Left colon (tissue), 2 donors: ENCODE measurements around the gene SYT17. TPM values are rescaled to one million over a fixed set of nuclear protein-coding genes. Genes with fewer than 3 reads are reported as not detected.

ENCODE experiments used
- ATAC-seq: fragments of 200-7000 bp; cut with Tn5 transposase; one replicate; pipeline ENCODE4 v1.9.1; 2020; ENCODE audit warnings: mild to moderate bottlenecking, moderate library complexity
- DNase-seq, 2 donors: peaks; one replicate each; pipeline ENCODE4 v3.0.0-alpha.2; 2020
- intact Hi-C, 2 donors: fragments of 100-400 bp; cut with DNase I in 1 of 2; cut with micrococcal nuclease in 1 of 2; formaldehyde crosslinking; loops; one replicate each; pipeline versions ENCODE4 v1.11.2 to v1.14.0; 2022; cut with DNase I, micrococcal nuclease
- total RNA-seq, 2 donors: library from RNA; stranded (reverse); fragmentation: NEBNext Ultra II Directional; extraction: Animal tissue kit (Norgen Biotek cat#: 25700); gene quantifications; one replicate each; pipeline ENCODE4 v1.2.1, GENCODE V29; 2021
- donor health status: DM: no; HTN: no; CAD: no.
- donor health status: DM: yes; HTN: yes; CAD: no.

The SYT17 gene
- total RNA-seq, 2 donors from 2014 or later = 8.4 to 9.1 TPM

DNA sequence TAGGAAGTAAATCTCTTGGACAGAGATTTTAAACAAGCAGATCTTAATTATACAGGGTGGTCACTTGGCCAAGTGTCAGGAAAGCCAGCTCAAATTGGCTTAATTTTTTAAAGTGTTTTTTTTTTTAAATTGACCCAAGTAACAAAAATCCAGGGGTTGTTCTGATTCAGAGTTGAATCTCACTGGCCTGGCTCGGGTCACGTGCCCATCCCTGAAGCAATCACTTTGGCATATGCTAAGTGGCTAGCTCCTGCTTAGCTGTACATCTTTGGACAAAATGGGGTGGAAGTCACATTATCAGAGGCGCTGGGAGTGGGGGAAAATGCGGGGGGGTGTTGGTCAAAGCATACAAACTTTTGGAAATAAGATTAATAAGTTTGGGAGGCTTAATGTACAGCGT is 141.1 kb downstream of the SYT17 start:
- ATAC-seq = no peak
- no peak for DNase-seq
- intact Hi-C loops = loop anchor here in 1 of 2 donors (5.0 kb wide), 1 partner anchor 52 kb away; no protein-coding TSS in a partner anchor

GRCh38 chr16:19314718-19315425 is 146.8 kb downstream of the SYT17 start:
- DNase-seq (no peak), ATAC-seq (no peak)
- intact Hi-C loops = no loop called here

GRCh38 chr16:19315889-19316433 is 147.9 kb downstream of the SYT17 start:
- intact Hi-C loops = no loop called here
- no peak for DNase-seq
- ATAC-seq = no peak

DNA sequence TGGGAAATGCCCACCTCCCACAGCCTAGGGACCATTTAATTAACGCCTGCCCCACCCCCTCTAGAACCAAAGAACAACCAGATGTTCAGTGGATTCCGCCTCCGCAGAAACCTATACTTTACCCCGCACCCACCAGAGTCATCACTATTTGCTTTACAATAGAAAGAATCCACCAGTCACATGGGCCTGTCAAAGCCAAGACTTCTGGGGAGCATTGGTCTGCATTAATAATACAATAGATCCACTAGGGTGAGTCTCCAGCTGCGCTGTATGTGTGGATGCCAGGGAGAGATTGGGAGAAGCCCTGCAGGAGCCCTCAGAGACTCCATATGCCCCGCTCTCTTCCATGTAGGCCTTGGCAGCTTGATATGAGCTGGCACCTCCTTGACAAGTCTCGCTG is 148.8 kb downstream of the SYT17 start:
- DNase-seq (no peak), ATAC-seq (no peak)
- intact Hi-C loops = no loop called here

Other genes with a start within 250 kb of the SYT17 start
- gene SMG1, start 241.8 kb upstream of the SYT17 start, total RNA-seq = 10 to 100 TPM; 85.3 to 99.1 TPM
- gene TMC7, start 184.3 kb upstream of the SYT17 start, total RNA-seq = 10 to 100 TPM; 11.7 to 12.7 TPM
- gene COQ7, start 100.6 kb upstream of the SYT17 start, total RNA-seq = 10 to 100 TPM; 25.9 to 29.6 TPM
- 10 to 100 TPM; 40.4 to 42.7 TPM for gene ITPRIPL2, start 54.3 kb upstream of the SYT17 start, total RNA-seq
- not detected for gene CLEC19A, start 117.5 kb downstream of the SYT17 start, total RNA-seq
- 100 to 1,000 TPM in 1 of 2 donors, 10 to 100 TPM in 1; 91.2 to 225 TPM for gene TMC5, start 249.6 kb downstream of the SYT17 start, total RNA-seq